ENCODE measurements around the gene ATP6V1E1.

The ATP6V1E1 gene

DNA sequence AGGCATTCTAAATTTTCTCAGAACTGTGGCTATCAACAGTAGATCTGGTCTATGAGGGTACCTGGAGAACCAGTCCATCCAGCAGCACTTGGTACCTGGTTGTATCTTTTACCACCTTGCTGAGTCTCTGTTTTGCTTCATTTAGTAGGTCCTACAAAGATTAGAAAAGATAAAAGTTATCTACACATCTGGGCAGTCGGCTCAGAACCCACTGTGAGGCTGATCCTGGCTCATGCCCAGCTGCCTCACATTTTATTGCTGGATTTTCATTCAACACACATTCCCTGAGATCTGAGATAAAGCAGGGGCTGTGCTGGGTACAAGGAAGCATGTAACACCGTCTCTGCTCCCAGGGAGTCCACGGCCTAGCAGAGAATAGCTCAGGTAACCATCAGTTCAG, 27.5 kb downstream of the ATP6V1E1 start:
- no peak for TF ChIP-seq POLR2AphosphoS5 (IDR thresholded peaks at IDR 0.05; ENCODE audit: low read depth, low read length)
- TF ChIP-seq, protein P1, sequence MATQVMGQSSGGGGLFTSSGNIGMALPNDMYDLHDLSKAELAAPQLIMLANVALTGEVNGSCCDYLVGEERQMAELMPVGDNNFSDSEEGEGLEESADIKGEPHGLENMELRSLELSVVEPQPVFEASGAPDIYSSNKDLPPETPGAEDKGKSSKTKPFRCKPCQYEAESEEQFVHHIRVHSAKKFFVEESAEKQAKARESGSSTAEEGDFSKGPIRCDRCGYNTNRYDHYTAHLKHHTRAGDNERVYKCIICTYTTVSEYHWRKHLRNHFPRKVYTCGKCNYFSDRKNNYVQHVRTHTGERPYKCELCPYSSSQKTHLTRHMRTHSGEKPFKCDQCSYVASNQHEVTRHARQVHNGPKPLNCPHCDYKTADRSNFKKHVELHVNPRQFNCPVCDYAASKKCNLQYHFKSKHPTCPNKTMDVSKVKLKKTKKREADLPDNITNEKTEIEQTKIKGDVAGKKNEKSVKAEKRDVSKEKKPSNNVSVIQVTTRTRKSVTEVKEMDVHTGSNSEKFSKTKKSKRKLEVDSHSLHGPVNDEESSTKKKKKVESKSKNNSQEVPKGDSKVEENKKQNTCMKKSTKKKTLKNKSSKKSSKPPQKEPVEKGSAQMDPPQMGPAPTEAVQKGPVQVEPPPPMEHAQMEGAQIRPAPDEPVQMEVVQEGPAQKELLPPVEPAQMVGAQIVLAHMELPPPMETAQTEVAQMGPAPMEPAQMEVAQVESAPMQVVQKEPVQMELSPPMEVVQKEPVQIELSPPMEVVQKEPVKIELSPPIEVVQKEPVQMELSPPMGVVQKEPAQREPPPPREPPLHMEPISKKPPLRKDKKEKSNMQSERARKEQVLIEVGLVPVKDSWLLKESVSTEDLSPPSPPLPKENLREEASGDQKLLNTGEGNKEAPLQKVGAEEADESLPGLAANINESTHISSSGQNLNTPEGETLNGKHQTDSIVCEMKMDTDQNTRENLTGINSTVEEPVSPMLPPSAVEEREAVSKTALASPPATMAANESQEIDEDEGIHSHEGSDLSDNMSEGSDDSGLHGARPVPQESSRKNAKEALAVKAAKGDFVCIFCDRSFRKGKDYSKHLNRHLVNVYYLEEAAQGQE (IDR thresholded peaks at IDR 0.05; ENCODE audit: insufficient read depth in 1 of 2, low read depth in 2 of 2, low read length in 2 of 2), result no peak
- no peak for TF ChIP-seq TAF1 (IDR thresholded peaks at IDR 0.05; ENCODE audit: borderline replicate concordance, insufficient read depth, low read length)
- no peak for TF ChIP-seq SIN3A (IDR thresholded peaks at IDR 0.05; ENCODE audit: borderline replicate concordance, insufficient read depth, low read length)
- TF ChIP-seq FOXP2 (optimal IDR thresholded peaks at IDR 0.05; ENCODE audit: borderline replicate concordance, extremely low read depth, extremely low read length, insufficient read depth), result no peak

DNA sequence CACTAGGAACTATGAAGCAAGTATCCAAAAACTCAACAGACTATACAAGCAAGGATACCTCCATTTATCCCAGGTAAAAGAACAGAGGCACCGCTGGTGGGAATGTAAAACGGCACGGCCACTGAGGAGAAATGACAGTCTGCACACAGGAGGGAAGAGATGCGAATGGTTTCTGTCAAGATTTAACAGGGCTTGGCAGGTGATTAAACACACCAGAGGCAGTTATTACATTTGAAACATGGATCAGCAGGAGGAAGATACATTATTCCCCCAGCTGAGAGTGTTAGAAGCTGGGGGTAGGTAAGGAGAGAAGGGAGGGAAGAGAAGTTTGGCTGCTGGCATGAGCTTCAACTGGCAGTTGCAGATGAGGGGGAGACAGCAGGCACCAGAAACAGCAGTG, 30.2 kb downstream of the ATP6V1E1 start:
- TF ChIP-seq POLR2AphosphoS5 (IDR thresholded peaks at IDR 0.05; ENCODE audit: low read depth, low read length), result no peak
- TF ChIP-seq TAF1 (IDR thresholded peaks at IDR 0.05; ENCODE audit: borderline replicate concordance, insufficient read depth, low read length), result no peak
- no peak for TF ChIP-seq SIN3A (IDR thresholded peaks at IDR 0.05; ENCODE audit: borderline replicate concordance, insufficient read depth, low read length)
- TF ChIP-seq FOXP2 (optimal IDR thresholded peaks at IDR 0.05; ENCODE audit: borderline replicate concordance, extremely low read depth, extremely low read length, insufficient read depth), result no peak
- TF ChIP-seq, protein P1 (IDR thresholded peaks at IDR 0.05; ENCODE audit: insufficient read depth in 1 of 2, low read depth in 2 of 2, low read length in 2 of 2), result no peak

DNA sequence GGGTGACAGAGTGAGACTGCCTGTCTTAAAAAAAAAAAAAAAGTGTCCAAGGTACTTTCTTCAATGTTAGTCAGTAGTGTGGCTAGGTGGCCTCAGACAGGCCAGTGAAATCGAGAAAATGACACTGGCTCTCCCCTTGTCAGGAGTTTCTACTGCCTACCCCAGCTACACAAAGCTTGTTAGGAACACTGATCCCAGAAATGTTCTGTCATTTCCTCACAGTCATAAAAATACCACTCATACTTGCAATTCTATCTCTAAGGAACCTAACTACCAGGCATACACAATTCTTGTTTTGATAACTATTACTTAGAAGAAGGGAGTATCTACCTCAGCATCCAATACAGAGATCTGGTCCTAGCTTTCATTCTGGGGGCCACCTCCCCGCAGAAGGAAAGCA, 31.3 kb downstream of the ATP6V1E1 start:
- TF ChIP-seq FOXP2 (optimal IDR thresholded peaks at IDR 0.05; ENCODE audit: borderline replicate concordance, extremely low read depth, extremely low read length, insufficient read depth), result no peak
- no peak for TF ChIP-seq TAF1 (IDR thresholded peaks at IDR 0.05; ENCODE audit: borderline replicate concordance, insufficient read depth, low read length)
- no peak for TF ChIP-seq POLR2AphosphoS5 (IDR thresholded peaks at IDR 0.05; ENCODE audit: low read depth, low read length)
- TF ChIP-seq SIN3A (IDR thresholded peaks at IDR 0.05; ENCODE audit: borderline replicate concordance, insufficient read depth, low read length), result no peak
- TF ChIP-seq, protein P1 (IDR thresholded peaks at IDR 0.05; ENCODE audit: insufficient read depth in 1 of 2, low read depth in 2 of 2, low read length in 2 of 2), result no peak

DNA sequence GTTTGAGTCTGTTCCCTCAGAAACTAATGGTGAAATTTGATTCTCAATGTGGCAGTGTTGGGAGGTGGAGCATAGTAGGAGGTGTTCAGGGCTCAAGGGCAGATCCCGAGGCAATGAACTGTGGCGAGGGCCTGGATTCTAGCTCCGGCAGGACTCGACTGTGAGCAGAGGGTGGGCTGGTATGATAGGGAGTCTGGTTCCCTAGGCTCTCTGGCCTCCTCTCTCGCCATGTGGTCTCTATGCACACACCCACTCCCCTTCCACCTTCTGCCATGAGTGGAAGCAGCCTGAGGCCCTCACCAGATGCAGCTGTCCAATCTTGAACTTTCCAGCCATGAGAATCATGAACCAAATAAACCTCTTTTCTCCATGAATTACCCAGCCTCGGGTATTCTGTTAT, 32.3 kb downstream of the ATP6V1E1 start:
- no peak for TF ChIP-seq TAF1 (IDR thresholded peaks at IDR 0.05; ENCODE audit: borderline replicate concordance, insufficient read depth, low read length)
- TF ChIP-seq, protein P1 (IDR thresholded peaks at IDR 0.05; ENCODE audit: insufficient read depth in 1 of 2, low read depth in 2 of 2, low read length in 2 of 2), result no peak
- no peak for TF ChIP-seq FOXP2 (optimal IDR thresholded peaks at IDR 0.05; ENCODE audit: borderline replicate concordance, extremely low read depth, extremely low read length, insufficient read depth)
- no peak for TF ChIP-seq SIN3A (IDR thresholded peaks at IDR 0.05; ENCODE audit: borderline replicate concordance, insufficient read depth, low read length)
- TF ChIP-seq POLR2AphosphoS5 (IDR thresholded peaks at IDR 0.05; ENCODE audit: low read depth, low read length), result no peak

DNA sequence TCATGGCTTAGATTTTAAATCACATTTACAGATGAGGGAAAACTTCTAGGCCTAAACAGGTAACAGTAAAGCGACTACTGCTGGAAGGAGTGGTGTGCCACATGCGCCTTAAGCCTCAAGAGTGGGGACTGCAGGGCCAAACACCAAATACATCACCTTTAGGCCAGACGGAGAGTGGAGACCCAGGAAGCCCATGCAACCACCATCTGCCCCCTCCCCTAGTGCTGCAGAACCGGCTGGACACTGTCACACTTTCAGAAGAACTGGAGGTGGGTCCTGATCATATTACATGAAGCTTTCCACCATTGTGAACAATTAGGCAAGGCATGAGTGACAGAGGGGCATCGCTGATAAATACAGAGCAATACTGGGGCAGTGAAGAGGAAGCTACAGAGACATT, 36.3 kb downstream of the ATP6V1E1 start:
- TF ChIP-seq FOXP2 (optimal IDR thresholded peaks at IDR 0.05; ENCODE audit: borderline replicate concordance, extremely low read depth, extremely low read length, insufficient read depth) (no peak), SIN3A (IDR thresholded peaks at IDR 0.05; ENCODE audit: borderline replicate concordance, insufficient read depth, low read length) (no peak), TAF1 (IDR thresholded peaks at IDR 0.05; ENCODE audit: borderline replicate concordance, insufficient read depth, low read length) (no peak), POLR2AphosphoS5 (IDR thresholded peaks at IDR 0.05; ENCODE audit: low read depth, low read length) (no peak)
- TF ChIP-seq, protein P1 (IDR thresholded peaks at IDR 0.05; ENCODE audit: insufficient read depth in 1 of 2, low read depth in 2 of 2, low read length in 2 of 2), result no peak
